ENCODE measurements around the gene COPS2. TPM values are rescaled to one million over a fixed set of nuclear protein-coding genes. Genes with fewer than 3 reads are reported as not detected.
"Not testable (repeated sequence)": the region's sequence is repeated elsewhere in the genome, so short reads cannot be mapped to it uniquely, and the experiment has no call there.

COPS2 gene
- total RNA-seq, 4 donors from 2014 or later: 37.2 to 59.5 (median 47.0) TPM

GRCh38 chr15:49079340-49080039, 75.9 kb downstream of the COPS2 start:
- Histone ChIP-seq H3K36me3 (no peaks in the 10 kb centered on the region), H3K4me1 (no peaks in the 10 kb centered on the region), H3K9me3 (no peaks in the 10 kb centered on the region), H3K27me3 (no peaks in the 10 kb centered on the region), H3K27ac (no peak overlapping the region), H3K4me3 (no peak overlapping the region)
- no peak for TF ChIP-seq POLR2A (IDR thresholded peaks at IDR 0.05)
- TF ChIP-seq CTCF (IDR thresholded peaks at IDR 0.05): no peak
- DNase-seq: no peak
- intact Hi-C loops (cut with DNase I): no loop called here
- WGBS, 2 donors: 85 to 89% methylated on average over 13 to 14 of the region's 23 CpGs

DNA sequence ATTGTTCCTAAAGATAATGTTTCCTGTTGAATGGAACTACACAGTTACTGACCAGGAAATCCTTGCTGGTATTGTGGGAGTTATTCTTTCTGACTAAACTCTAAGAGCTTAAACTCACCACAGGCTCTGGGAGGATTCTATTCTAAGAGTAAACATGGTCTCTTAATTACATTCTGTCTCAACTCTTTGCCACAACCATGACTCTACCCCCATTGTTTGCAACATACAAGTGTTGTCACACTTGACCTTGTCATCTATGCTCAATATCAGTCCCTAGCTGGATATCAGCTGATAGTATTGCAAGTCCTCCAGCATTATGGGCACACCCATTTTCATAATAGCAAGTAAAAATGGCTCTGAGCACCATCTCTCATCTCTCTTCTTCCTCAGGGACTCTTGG, 79.5 kb downstream of the COPS2 start:
- H3K4me1 ChIP-seq: no peaks in the 10 kb centered on the region
- H3K4me3 ChIP-seq: no peak overlapping the region
- TF ChIP-seq CTCF (IDR thresholded peaks at IDR 0.05) (no peak), POLR2A (IDR thresholded peaks at IDR 0.05) (no peak)
- H3K9me3 ChIP-seq: no peaks in the 10 kb centered on the region
- intact Hi-C loops (cut with DNase I): no loop called here
- H3K27me3 ChIP-seq: no peaks in the 10 kb centered on the region
- no peak for DNase-seq
- no peak overlapping the region for H3K27ac ChIP-seq
- H3K36me3 ChIP-seq: no peaks in the 10 kb centered on the region

- H3K27ac ChIP-seq; H3K4me1 ChIP-seq; H3K36me3 ChIP-seq; intact Hi-C loops (cut with DNase I); H3K4me3 ChIP-seq; DNase-seq; H3K27me3 ChIP-seq; H3K9me3 ChIP-seq: not testable (repeated sequence)
- WGBS, 2 donors: 75% methylated on average over 6 of the region's 6 CpGs
Measured at GRCh38 chr15:49074589-49075287, 80.7 kb downstream of the COPS2 start.

Small RNAs within 50 kb of the gene (small RNA-seq; reads per million reads assigned to genes)
- 0 reads per million in 4 donors for gene MIR4716
- gene RF00019: 0 reads per million in 4 donors
- 0 to 0.09 (median 0) reads per million in 4 donors for gene RN7SL307P

Other genes starting within 250 kb of the COPS2 start
- under 1 TPM in 3 of 4 donors, not detected in 1; 0.18 to 0.50 (median 0.38) TPM for gene SHC4, start 191.7 kb downstream of the COPS2 start, total RNA-seq
- 10 to 100 TPM; 15.1 to 33.0 (median 20.3) TPM for gene SECISBP2L, start 109.2 kb downstream of the COPS2 start, total RNA-seq
- 10 to 100 TPM in 3 of 4 donors, 1 to 10 TPM in 1; 7.2 to 30.5 (median 21.4) TPM for gene GALK2, start 14.6 kb upstream of the COPS2 start, total RNA-seq

Data from esophagus squamous epithelium (tissue), 5 donors.